SK-N-SH treated with all-trans-retinoic acid at 6 μM for 48 hours (cell line): ENCODE data around the gene HYAL3.

Experiments used
- ATAC-seq: fragments of 200-7000 bp; cut with Tn5 transposase; 3 replicates; pipeline ENCODE4 v1.9.1; 2020; ENCODE audit warnings: mild to moderate bottlenecking, moderate library complexity
- ARNTL ChIP-seq: fragments of 450-650 bp; formaldehyde crosslinking; IDR thresholded peaks from 2 replicates; pipeline ENCODE4 v1.5.0; 2020; ENCODE audit warnings: low read depth, mild to moderate bottlenecking, moderate library complexity, borderline replicate concordance
- BACH2 ChIP-seq: fragments of 250-450 bp; sonication (Bioruptor Pico); IDR thresholded peaks from 2 replicates; pipeline ENCODE4 v1.9.0; 2021; ENCODE audit warnings: mild to moderate bottlenecking, borderline replicate concordance
- CREB5 ChIP-seq: fragments of 250-450 bp; sonication (Bioruptor Pico); IDR thresholded peaks from 2 replicates; pipeline ENCODE4 v1.5.1; 2020; ENCODE audit warnings: low read depth, mild to moderate bottlenecking, moderate library complexity
- CSDC2 ChIP-seq: fragments of 250-450 bp; sonication (Bioruptor Pico); IDR thresholded peaks from 2 replicates; pipeline ENCODE4 v1.5.0; 2020; ENCODE audit warnings: mild to moderate bottlenecking, moderate library complexity
- ESRRG ChIP-seq: fragments of 250-450 bp; sonication (Bioruptor Pico); IDR thresholded peaks from 2 replicates; pipeline ENCODE4 v1.6.1; 2021; ENCODE audit warnings: mild to moderate bottlenecking
- GLIS3 ChIP-seq: fragments of 250-450 bp; sonication (Bioruptor Pico); IDR thresholded peaks from 2 replicates; pipeline ENCODE4 v1.5.0; 2020; ENCODE audit warnings: mild to moderate bottlenecking, moderate library complexity
- OSR1 ChIP-seq: fragments of 250-450 bp; sonication (Bioruptor Pico); IDR thresholded peaks from 2 replicates; pipeline ENCODE4 v1.8.0; 2022; ENCODE audit warnings: moderate library complexity, mild to moderate bottlenecking, inconsistent platforms
- PPARA ChIP-seq: fragments of 250-450 bp; sonication (Bioruptor Pico); IDR thresholded peaks from 2 replicates; pipeline ENCODE4 v1.5.0; 2020; ENCODE audit warnings: mild to moderate bottlenecking, borderline replicate concordance
- RARB ChIP-seq: fragments of 250-450 bp; sonication (Bioruptor Pico); IDR thresholded peaks from 2 replicates; pipeline ENCODE4 v1.8.0; 2021; ENCODE audit warnings: mild to moderate bottlenecking, moderate library complexity
- SNAI2 ChIP-seq: fragments of 250-450 bp; sonication (Bioruptor Pico); IDR thresholded peaks from 2 replicates; pipeline ENCODE4 v1.5.0; 2020; ENCODE audit warnings: mild to moderate bottlenecking, moderate library complexity
- TCF4 ChIP-seq: fragments of 250-450 bp; sonication (Bioruptor Pico); IDR thresholded peaks from 2 replicates; pipeline ENCODE4 v1.8.0; 2021; ENCODE audit warnings: mild to moderate bottlenecking, moderate library complexity, borderline replicate concordance
- TOX ChIP-seq: fragments of 250-450 bp; sonication (Bioruptor Pico); IDR thresholded peaks from 2 replicates; pipeline ENCODE4 v1.8.0; 2021; ENCODE audit warnings: mild to moderate bottlenecking, moderate library complexity, borderline replicate concordance
- ZC3H10 ChIP-seq: fragments of 250-450 bp; sonication (Bioruptor Pico); IDR thresholded peaks from 2 replicates; pipeline ENCODE4 v1.5.1; 2021; ENCODE audit warnings: mild to moderate bottlenecking, moderate library complexity
- ZFP3 ChIP-seq: fragments of 250-450 bp; sonication (Bioruptor Pico); IDR thresholded peaks from 2 replicates; pipeline ENCODE4 v1.5.0; 2020; ENCODE audit warnings: mild to moderate bottlenecking, moderate library complexity
- ZFP30 ChIP-seq: fragments of 450-650 bp; formaldehyde crosslinking; IDR thresholded peaks from 2 replicates; pipeline ENCODE4 v1.5.0; 2022; ENCODE audit warnings: mild to moderate bottlenecking, moderate library complexity
- ZNF565 ChIP-seq: fragments of 450-650 bp; formaldehyde crosslinking; conservative IDR thresholded peaks from 2 replicates; pipeline ENCODE4 v1.5.0; 2020; ENCODE audit warnings: low read depth, mild to moderate bottlenecking, moderate library complexity
- ZNF70 ChIP-seq: fragments of 450-650 bp; formaldehyde crosslinking; IDR thresholded peaks from 2 replicates; pipeline ENCODE4 v1.5.0; 2020; ENCODE audit warnings: mild to moderate bottlenecking, moderate library complexity
- ZNF8 ChIP-seq: fragments of 450-650 bp; formaldehyde crosslinking; IDR thresholded peaks from 2 replicates; pipeline ENCODE4 v1.5.0; 2020; ENCODE audit warnings: mild to moderate bottlenecking, moderate library complexity
- TF ChIP-seq, protein P1 (sequence below): fragments of 250-450 bp; sonication (Bioruptor Pico); IDR thresholded peaks from 2 replicates; pipeline ENCODE4 v1.5.0; 2020; ENCODE audit warnings: mild to moderate bottlenecking, moderate library complexity
- TF ChIP-seq, protein P2 (sequence below): fragments of 250-450 bp; sonication (Bioruptor Pico); IDR thresholded peaks from 2 replicates; pipeline ENCODE4 v1.5.1; 2021; ENCODE audit warnings: mild to moderate bottlenecking, moderate library complexity
- TF ChIP-seq, protein P3 (sequence below): fragments of 250-450 bp; sonication (Bioruptor Pico); IDR thresholded peaks from 2 replicates; pipeline ENCODE4 v1.8.0; 2021; ENCODE audit warnings: low read depth, mild to moderate bottlenecking, moderate library complexity, borderline replicate concordance
- TF ChIP-seq, protein P4 (sequence below): fragments of 250-450 bp; sonication (Bioruptor Pico); IDR thresholded peaks from 2 replicates; pipeline ENCODE4 v1.8.0; 2020; ENCODE audit warnings: mild to moderate bottlenecking, moderate library complexity, borderline replicate concordance

The HYAL3 gene

DNA sequence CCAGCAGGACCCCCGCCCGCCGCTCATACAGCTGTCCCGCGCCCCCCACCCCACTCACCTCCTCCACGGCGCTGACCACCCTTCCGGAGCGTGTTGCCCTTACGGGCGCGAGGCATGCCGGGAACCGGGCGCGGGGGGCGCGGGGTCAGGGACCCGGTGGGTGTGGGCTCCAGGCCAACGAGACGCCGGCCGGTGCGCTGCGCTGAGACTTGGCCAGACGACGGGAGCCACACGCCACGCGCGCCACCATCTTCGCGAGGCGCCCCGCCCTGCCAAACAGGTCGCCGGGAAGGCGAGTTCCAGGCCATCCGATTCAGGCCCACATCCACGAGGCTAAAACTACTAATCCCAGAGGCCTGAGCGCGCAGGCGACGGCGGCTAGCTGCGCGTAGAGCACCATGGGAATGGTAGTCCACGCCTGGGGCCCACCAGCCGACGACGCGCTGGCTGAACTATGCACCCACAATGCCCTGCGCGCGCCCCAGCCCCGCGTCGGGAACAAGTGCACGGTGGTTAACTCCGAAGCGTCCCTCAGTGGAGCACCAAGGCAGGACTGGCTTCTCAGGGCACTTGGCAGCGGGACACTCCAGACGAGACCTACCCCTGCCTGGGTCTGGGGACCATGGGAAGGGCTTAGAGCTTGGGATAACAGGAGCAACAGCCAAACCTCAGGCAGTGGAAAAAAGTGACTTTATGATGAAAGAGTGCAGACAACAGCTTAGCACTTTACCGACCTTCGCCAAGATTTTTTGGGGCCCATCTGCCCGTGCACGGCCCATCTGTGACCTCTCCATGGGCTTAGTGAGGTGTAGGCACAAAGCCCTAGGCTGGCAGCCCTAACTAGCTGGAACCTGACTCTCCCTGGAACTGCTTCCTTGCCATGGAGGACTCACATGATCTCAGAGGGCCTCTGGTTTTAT lies 6.8 kb downstream of the HYAL3 start, which contains the start of gene IFRD2:
Gene IFRD2 (minus strand): TSS at position 271 of the 920 bp plus-strand sequence. CDS start 155 bp downstream, at position 116.
- peak; percentile 94 for TF ChIP-seq SNAI2 (CRISPR knock-in tag)
- TF ChIP-seq OSR1 (CRISPR knock-in tag): no peak
- TF ChIP-seq CSDC2: peak; percentile 93
- TF ChIP-seq ZFP3 (CRISPR knock-in tag): peak; percentile 86
- TF ChIP-seq, protein P1, sequence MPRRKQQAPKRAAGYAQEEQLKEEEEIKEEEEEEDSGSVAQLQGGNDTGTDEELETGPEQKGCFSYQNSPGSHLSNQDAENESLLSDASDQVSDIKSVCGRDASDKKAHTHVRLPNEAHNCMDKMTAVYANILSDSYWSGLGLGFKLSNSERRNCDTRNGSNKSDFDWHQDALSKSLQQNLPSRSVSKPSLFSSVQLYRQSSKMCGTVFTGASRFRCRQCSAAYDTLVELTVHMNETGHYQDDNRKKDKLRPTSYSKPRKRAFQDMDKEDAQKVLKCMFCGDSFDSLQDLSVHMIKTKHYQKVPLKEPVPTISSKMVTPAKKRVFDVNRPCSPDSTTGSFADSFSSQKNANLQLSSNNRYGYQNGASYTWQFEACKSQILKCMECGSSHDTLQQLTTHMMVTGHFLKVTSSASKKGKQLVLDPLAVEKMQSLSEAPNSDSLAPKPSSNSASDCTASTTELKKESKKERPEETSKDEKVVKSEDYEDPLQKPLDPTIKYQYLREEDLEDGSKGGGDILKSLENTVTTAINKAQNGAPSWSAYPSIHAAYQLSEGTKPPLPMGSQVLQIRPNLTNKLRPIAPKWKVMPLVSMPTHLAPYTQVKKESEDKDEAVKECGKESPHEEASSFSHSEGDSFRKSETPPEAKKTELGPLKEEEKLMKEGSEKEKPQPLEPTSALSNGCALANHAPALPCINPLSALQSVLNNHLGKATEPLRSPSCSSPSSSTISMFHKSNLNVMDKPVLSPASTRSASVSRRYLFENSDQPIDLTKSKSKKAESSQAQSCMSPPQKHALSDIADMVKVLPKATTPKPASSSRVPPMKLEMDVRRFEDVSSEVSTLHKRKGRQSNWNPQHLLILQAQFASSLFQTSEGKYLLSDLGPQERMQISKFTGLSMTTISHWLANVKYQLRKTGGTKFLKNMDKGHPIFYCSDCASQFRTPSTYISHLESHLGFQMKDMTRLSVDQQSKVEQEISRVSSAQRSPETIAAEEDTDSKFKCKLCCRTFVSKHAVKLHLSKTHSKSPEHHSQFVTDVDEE (CRISPR knock-in tag): peak; percentile 99
- TF ChIP-seq ZNF70 (CRISPR knock-in tag): peak; percentile 59; the same call in 1 of the 2 replicates
- TF ChIP-seq, protein P2, sequence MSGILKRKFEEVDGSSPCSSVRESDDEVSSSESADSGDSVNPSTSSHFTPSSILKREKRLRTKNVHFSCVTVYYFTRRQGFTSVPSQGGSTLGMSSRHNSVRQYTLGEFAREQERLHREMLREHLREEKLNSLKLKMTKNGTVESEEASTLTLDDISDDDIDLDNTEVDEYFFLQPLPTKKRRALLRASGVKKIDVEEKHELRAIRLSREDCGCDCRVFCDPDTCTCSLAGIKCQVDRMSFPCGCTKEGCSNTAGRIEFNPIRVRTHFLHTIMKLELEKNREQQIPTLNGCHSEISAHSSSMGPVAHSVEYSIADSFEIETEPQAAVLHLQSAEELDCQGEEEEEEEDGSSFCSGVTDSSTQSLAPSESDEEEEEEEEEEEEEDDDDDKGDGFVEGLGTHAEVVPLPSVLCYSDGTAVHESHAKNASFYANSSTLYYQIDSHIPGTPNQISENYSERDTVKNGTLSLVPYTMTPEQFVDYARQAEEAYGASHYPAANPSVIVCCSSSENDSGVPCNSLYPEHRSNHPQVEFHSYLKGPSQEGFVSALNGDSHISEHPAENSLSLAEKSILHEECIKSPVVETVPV (CRISPR knock-in tag): no peak
- TF ChIP-seq BACH2 (CRISPR knock-in tag): no peak
- TF ChIP-seq GLIS3 (CRISPR knock-in tag): no peak
- TF ChIP-seq ZNF8 (CRISPR knock-in tag): peak; percentile 31; the same call in 1 of the 2 replicates
- no peak for TF ChIP-seq RARB (CRISPR knock-in tag)
- TF ChIP-seq TOX (CRISPR knock-in tag): no peak
- peak; percentile 48; the same call in 1 of the 2 replicates for TF ChIP-seq ZFP30 (CRISPR knock-in tag)
- peak; percentile 98 for ATAC-seq

DNA sequence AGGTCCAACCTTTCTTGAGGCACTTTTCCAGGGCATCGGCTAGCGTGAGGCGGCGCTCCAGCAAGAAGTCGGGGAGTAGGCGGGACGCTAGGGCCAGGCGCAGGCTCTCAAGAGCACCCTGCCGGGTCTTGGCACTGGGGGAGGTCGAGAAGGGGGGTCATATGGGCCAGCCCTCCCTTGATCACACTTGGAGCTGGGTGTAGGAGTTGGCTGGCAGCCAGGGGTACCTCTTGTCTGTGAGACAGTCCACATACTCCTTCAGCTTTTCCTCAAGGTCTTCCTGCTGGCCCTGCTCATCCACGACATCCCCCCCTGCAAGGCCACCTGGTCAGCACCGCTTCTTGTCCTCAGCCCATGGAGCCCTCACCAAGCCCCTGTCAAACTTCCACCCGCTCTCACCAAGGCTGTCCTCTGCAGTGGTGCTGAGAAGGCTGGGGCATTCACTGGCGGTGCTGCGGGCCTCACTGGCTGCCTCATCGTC lies 9.0 kb downstream of the HYAL3 start:
- TF ChIP-seq ESRRG (CRISPR knock-in tag) (no peak), OSR1 (CRISPR knock-in tag) (no peak)
- no peak for ATAC-seq

- no peak for ATAC-seq
- no peak for TF ChIP-seq ZC3H10 (CRISPR knock-in tag)
- no peak for TF ChIP-seq SNAI2 (CRISPR knock-in tag)
- no peak for TF ChIP-seq TOX (CRISPR knock-in tag)
- TF ChIP-seq, protein P3, sequence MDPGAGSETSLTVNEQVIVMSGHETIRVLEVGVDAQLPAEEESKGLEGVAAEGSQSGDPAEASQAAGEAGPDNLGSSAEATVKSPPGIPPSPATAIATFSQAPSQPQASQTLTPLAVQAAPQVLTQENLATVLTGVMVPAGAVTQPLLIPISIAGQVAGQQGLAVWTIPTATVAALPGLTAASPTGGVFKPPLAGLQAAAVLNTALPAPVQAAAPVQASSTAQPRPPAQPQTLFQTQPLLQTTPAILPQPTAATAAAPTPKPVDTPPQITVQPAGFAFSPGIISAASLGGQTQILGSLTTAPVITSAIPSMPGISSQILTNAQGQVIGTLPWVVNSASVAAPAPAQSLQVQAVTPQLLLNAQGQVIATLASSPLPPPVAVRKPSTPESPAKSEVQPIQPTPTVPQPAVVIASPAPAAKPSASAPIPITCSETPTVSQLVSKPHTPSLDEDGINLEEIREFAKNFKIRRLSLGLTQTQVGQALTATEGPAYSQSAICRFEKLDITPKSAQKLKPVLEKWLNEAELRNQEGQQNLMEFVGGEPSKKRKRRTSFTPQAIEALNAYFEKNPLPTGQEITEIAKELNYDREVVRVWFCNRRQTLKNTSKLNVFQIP (CRISPR knock-in tag): no peak
- no peak for TF ChIP-seq RARB (CRISPR knock-in tag)
- no peak for TF ChIP-seq ARNTL (CRISPR knock-in tag)
- no peak for TF ChIP-seq PPARA (CRISPR knock-in tag)
- no peak for TF ChIP-seq TCF4 (CRISPR knock-in tag)
Measured at GRCh38 chr3:50289130-50289529, 10.1 kb downstream of the HYAL3 start.

DNA sequence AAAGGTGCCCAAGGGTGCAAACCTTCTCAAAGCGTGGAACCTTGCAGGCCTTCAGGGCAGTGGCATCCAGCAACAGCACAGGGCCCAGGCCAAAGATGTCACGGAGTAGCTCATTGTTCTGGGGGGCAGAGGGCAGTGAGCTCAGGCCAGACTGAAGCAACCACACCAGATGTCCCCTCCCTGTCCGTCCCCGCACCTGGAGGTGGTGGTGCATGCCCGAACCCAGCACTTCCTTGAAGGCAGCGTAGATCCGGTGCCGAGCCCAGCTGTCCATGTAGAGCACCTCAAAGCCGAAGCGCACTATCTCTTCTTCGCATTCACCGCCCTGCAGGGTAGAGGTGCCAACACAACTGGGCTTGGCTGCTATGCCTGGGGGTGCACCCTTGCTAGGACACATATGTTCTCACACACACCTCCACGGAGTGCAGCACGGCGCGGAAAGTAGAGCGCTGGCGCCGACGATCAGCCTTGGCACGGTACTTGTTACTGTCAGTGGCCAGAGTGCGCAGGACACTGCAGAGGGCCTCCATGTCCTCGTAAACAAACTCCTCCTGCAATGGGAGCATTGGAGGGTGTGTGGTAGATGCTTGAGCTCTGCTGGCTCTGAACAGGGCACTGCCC lies 10.7 kb downstream of the HYAL3 start:
- no peak for ATAC-seq
- TF ChIP-seq ARNTL (CRISPR knock-in tag) (no peak), BACH2 (CRISPR knock-in tag) (no peak), TOX (CRISPR knock-in tag) (no peak), ZNF565 (CRISPR knock-in tag) (no peak), CREB5 (CRISPR knock-in tag) (no peak), ZFP3 (CRISPR knock-in tag) (no peak), SNAI2 (CRISPR knock-in tag) (no peak), GLIS3 (CRISPR knock-in tag) (no peak), ZC3H10 (CRISPR knock-in tag) (no peak)
- TF ChIP-seq, protein P4, sequence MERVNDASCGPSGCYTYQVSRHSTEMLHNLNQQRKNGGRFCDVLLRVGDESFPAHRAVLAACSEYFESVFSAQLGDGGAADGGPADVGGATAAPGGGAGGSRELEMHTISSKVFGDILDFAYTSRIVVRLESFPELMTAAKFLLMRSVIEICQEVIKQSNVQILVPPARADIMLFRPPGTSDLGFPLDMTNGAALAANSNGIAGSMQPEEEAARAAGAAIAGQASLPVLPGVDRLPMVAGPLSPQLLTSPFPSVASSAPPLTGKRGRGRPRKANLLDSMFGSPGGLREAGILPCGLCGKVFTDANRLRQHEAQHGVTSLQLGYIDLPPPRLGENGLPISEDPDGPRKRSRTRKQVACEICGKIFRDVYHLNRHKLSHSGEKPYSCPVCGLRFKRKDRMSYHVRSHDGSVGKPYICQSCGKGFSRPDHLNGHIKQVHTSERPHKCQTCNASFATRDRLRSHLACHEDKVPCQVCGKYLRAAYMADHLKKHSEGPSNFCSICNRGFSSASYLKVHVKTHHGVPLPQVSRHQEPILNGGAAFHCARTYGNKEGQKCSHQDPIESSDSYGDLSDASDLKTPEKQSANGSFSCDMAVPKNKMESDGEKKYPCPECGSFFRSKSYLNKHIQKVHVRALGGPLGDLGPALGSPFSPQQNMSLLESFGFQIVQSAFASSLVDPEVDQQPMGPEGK: no peak
- TF ChIP-seq, protein P2 (CRISPR knock-in tag): no peak
